Skeletal muscle tissue (tissue), 4 donors: ENCODE data around the gene CHRNA1. TPM values are rescaled to one million over a fixed set of nuclear protein-coding genes. Genes with fewer than 3 reads are reported as not detected.

Experiments
- H3K27ac ChIP-seq: one replicate; pipeline ENCODE4 v1.7.0; 2013; ENCODE audit warnings: mild to moderate bottlenecking, low read depth, low read length, inconsistent platforms
- H3K27me3 ChIP-seq, 3 donors: one replicate each; pipeline ENCODE4 v1.7.0; 2013; ENCODE audit warnings: low read length in 3 of 3; ENCODE audit not compliant: control insufficient read depth in 3 of 3, insufficient read depth in 3 of 3
- H3K36me3 ChIP-seq, 3 donors: one replicate each; pipeline ENCODE4 v1.7.0; 2013; ENCODE audit warnings: low read length in 3 of 3; ENCODE audit not compliant: control insufficient read depth in 3 of 3, insufficient read depth in 3 of 3
- H3K4me1 ChIP-seq, 3 donors: one replicate each; pipeline ENCODE4 v1.7.0; 2013; ENCODE audit warnings: low read length in 3 of 3, mild to moderate bottlenecking in 3 of 3; ENCODE audit not compliant: control insufficient read depth in 3 of 3, insufficient read depth in 3 of 3
- H3K4me3 ChIP-seq, 3 donors: one replicate each; pipeline ENCODE4 v1.7.0; 2013; ENCODE audit warnings: low read length in 3 of 3
- H3K9ac ChIP-seq, 3 donors: one replicate each; pipeline ENCODE4 v1.7.0; 2013; ENCODE audit warnings: low read length in 3 of 3, mild to moderate bottlenecking in 3 of 3, moderate library complexity in 2 of 3, low read depth in 1 of 3
- H3K9me3 ChIP-seq, 3 donors: one replicate each; pipeline ENCODE4 v1.7.0; 2013; ENCODE audit warnings: low read length in 3 of 3; ENCODE audit not compliant: control insufficient read depth in 3 of 3
- total RNA-seq: library from RNA; depleted of rRNA; stranded (reverse); fragments of >200 nt; gene quantifications from one replicate; pipeline ENCODE4 v1.2.3, GENCODE V29; 2014
- donor health status: Osteomylitis.

The CHRNA1 gene
- total RNA-seq, 1 donor from 2014 or later: 48.0 TPM

- Histone ChIP-seq H3K27me3 (no peaks in the 10 kb centered on the region), H3K4me3 (no peak overlapping the region), H3K9ac (no peak overlapping the region), H3K4me1 (peaks cover 0 to 2% (median 0%) of the 10 kb centered on the region in 3 donors), H3K36me3 (peaks cover 0 to 7% (median 3%) of the 10 kb centered on the region in 3 donors), H3K9me3 (no peaks in the 10 kb centered on the region), H3K27ac (no peak overlapping the region)
These were observed 13.3 kb downstream of the CHRNA1 start for GRCh38 chr2:174750923-174751441.

GRCh38 chr2:174749793-174750192, 14.5 kb downstream of the CHRNA1 start:
- H3K4me3 ChIP-seq: no peak overlapping the region
- H3K27ac ChIP-seq: no peak overlapping the region
- no peaks in the 10 kb centered on the region for H3K9me3 ChIP-seq
- H3K27me3 ChIP-seq: no peaks in the 10 kb centered on the region
- peaks cover 0 to 7% (median 3%) of the 10 kb centered on the region in 3 donors for H3K36me3 ChIP-seq
- no peak overlapping the region for H3K9ac ChIP-seq
- H3K4me1 ChIP-seq: no peaks in the 10 kb centered on the region

- Histone ChIP-seq H3K36me3 (peaks cover 0 to 7% (median 3%) of the 10 kb centered on the region in 3 donors), H3K27ac (no peak overlapping the region), H3K4me1 (no peaks in the 10 kb centered on the region), H3K4me3 (no peak overlapping the region), H3K27me3 (no peaks in the 10 kb centered on the region), H3K9ac (no peak overlapping the region), H3K9me3 (no peaks in the 10 kb centered on the region)
These were observed 15.3 kb downstream of the CHRNA1 start for GRCh38 chr2:174748948-174749347.

- Histone ChIP-seq H3K9ac (no peak overlapping the region), H3K4me1 (no peaks in the 10 kb centered on the region), H3K36me3 (peaks cover 0 to 4% (median 0%) of the 10 kb centered on the region in 3 donors)
These were observed 19.1 kb downstream of the CHRNA1 start for GRCh38 chr2:174745142-174745541.

GRCh38 chr2:174744111-174744510, 20.2 kb downstream of the CHRNA1 start:
- H3K4me1 ChIP-seq: no peaks in the 10 kb centered on the region
- no peaks in the 10 kb centered on the region for H3K9me3 ChIP-seq
- H3K9ac ChIP-seq: no peak overlapping the region
- no peaks in the 10 kb centered on the region for H3K27me3 ChIP-seq
- H3K27ac ChIP-seq: no peak overlapping the region
- H3K4me3 ChIP-seq: no peak overlapping the region
- peaks cover 0 to 4% (median 0%) of the 10 kb centered on the region in 3 donors for H3K36me3 ChIP-seq

More at GRCh38 chr2:174745142-174745541, 19.1 kb downstream of the CHRNA1 start:
- H3K9me3 ChIP-seq: no peaks in the 10 kb centered on the region
- no peaks in the 10 kb centered on the region for H3K27me3 ChIP-seq
- no peak overlapping the region for H3K4me3 ChIP-seq
- no peak overlapping the region for H3K27ac ChIP-seq

- Histone ChIP-seq H3K9ac (no peak overlapping the region), H3K27me3 (no peaks in the 10 kb centered on the region), H3K27ac (no peak overlapping the region), H3K4me3 (no peak overlapping the region), H3K9me3 (no peaks in the 10 kb centered on the region), H3K4me1 (no peaks in the 10 kb centered on the region), H3K36me3 (no peaks in the 10 kb centered on the region)
These were observed 23.6 kb downstream of the CHRNA1 start for GRCh38 chr2:174740721-174741120.

- Histone ChIP-seq H3K36me3 (no peaks in the 10 kb centered on the region), H3K27ac (no peak overlapping the region), H3K9me3 (no peaks in the 10 kb centered on the region), H3K4me1 (no peaks in the 10 kb centered on the region), H3K4me3 (no peak overlapping the region), H3K27me3 (no peaks in the 10 kb centered on the region), H3K9ac (no peak overlapping the region)
These were observed 25.4 kb downstream of the CHRNA1 start for GRCh38 chr2:174738841-174739240.

GRCh38 chr2:174731546-174731945, 32.7 kb downstream of the CHRNA1 start:
- H3K4me3 ChIP-seq: no peak overlapping the region
- H3K36me3 ChIP-seq: no peaks in the 10 kb centered on the region
- no peak overlapping the region for H3K9ac ChIP-seq
- peaks cover 21 to 30% (median 26%) of the 10 kb centered on the region in 3 donors for H3K27me3 ChIP-seq
- H3K4me1 ChIP-seq: peaks cover 10 to 13% (median 13%) of the 10 kb centered on the region in 3 donors
- H3K27ac ChIP-seq: no peak overlapping the region
- no peaks in the 10 kb centered on the region for H3K9me3 ChIP-seq

GRCh38 chr2:174730698-174731018, 33.6 kb downstream of the CHRNA1 start:
- Histone ChIP-seq H3K27me3 (peaks cover 21 to 30% (median 26%) of the 10 kb centered on the region in 3 donors), H3K9me3 (no peaks in the 10 kb centered on the region), H3K36me3 (no peaks in the 10 kb centered on the region), H3K9ac (peak overlapping the region in 1 of 3 donors; percentile 45), H3K27ac (no peak overlapping the region), H3K4me3 (peak overlapping the region; percentile 55 to 78 (median 72)), H3K4me1 (peaks cover 10 to 13% (median 13%) of the 10 kb centered on the region in 3 donors)

- H3K36me3 ChIP-seq: no peaks in the 10 kb centered on the region
- H3K4me1 ChIP-seq: peaks cover 10 to 13% (median 13%) of the 10 kb centered on the region in 3 donors
- peak overlapping the region; percentile 55 to 78 (median 72) for H3K4me3 ChIP-seq
- peak overlapping the region in 2 of 3 donors; percentile 38 to 45 for H3K9ac ChIP-seq
- no peaks in the 10 kb centered on the region for H3K9me3 ChIP-seq
- peaks cover 21 to 30% (median 26%) of the 10 kb centered on the region in 3 donors for H3K27me3 ChIP-seq
- H3K27ac ChIP-seq: no peak overlapping the region
These were observed 34.2 kb downstream of the CHRNA1 start for GRCh38 chr2:174729797-174730697.
